Keratinocyte (primary cell): ENCODE measurements around the gene PHACTR1. TPM values are rescaled to one million over a fixed set of nuclear protein-coding genes. Genes with fewer than 3 reads are reported as not detected.

Experiments used
- DNase-seq: peaks from one replicate; pipeline ENCODE4 v3.0.0-alpha.2; 2011; ENCODE audit warnings: low read depth, missing footprints, low spot score
- FAIRE-seq: peaks from 2 replicates; lab custom pipeline; 2011; peaks lifted over from hg19 to GRCh38; lab: Jason Lieb, UNC
- H2AFZ ChIP-seq: 2 replicates; pipeline ENCODE4 v1.6.0; 2012; ENCODE audit warnings: low read length, control low read depth, inconsistent platforms; ENCODE audit not compliant: control insufficient read depth
- H3K27ac ChIP-seq: 2 replicates; pipeline ENCODE4 v1.5.1; 2011; ENCODE audit warnings: low read length; ENCODE audit not compliant: control insufficient read depth, insufficient read depth
- H3K27me3 ChIP-seq: 3 replicates; pipeline ENCODE4 v1.6.0; 2011; ENCODE audit warnings: low read length; ENCODE audit not compliant: control insufficient read depth, insufficient read depth; ENCODE audit errors: extremely low read depth
- H3K36me3 ChIP-seq, 2 experiments: 2 replicates in 1 of 2; 3 replicates in 1 of 2; pipeline ENCODE4 v1.5.1; 2011; ENCODE audit warnings: low read length in 2 of 2, mild to moderate bottlenecking in 1 of 2; ENCODE audit not compliant: control insufficient read depth in 2 of 2, insufficient read depth in 2 of 2; ENCODE audit errors: extremely low read depth in 1 of 2
- H3K4me1 ChIP-seq: 3 replicates; pipeline ENCODE4 v1.5.1; 2011; ENCODE audit warnings: low read length; ENCODE audit not compliant: control insufficient read depth, insufficient read depth; ENCODE audit errors: extremely low read depth
- H3K4me2 ChIP-seq: 3 replicates; pipeline ENCODE4 v1.6.0; 2011; ENCODE audit warnings: low read depth, low read length; ENCODE audit not compliant: control insufficient read depth, insufficient read depth; ENCODE audit errors: extremely low read depth
- H3K4me3 ChIP-seq, 3 experiments: fragments of 200-600 bp in 1 of 3; sonication (generic) in 1 of 3; 2 replicates in 2 of 3; 3 replicates in 1 of 3; pipeline ENCODE4 v1.5.1; 2011 to 2016; ENCODE audit warnings: low read length in 3 of 3, mild to moderate bottlenecking in 3 of 3, control low read depth in 2 of 3, inconsistent platforms in 1 of 3, low read depth in 1 of 3, mixed read lengths in 1 of 3, mixed run types in 1 of 3, moderate library complexity in 1 of 3; ENCODE audit not compliant: control insufficient read depth in 2 of 3, insufficient read depth in 2 of 3; ENCODE audit errors: extremely low read depth in 1 of 3
- H3K79me2 ChIP-seq: 2 replicates; pipeline ENCODE4 v1.6.0; 2012; ENCODE audit warnings: low read length; ENCODE audit not compliant: control insufficient read depth, insufficient read depth
- H3K9ac ChIP-seq: 3 replicates; pipeline ENCODE4 v1.6.0; 2011; ENCODE audit warnings: low read length; ENCODE audit not compliant: control insufficient read depth, insufficient read depth; ENCODE audit errors: extremely low read depth
- H3K9me1 ChIP-seq: 3 replicates; pipeline ENCODE4 v1.6.0; 2011; ENCODE audit warnings: low read length; ENCODE audit not compliant: control insufficient read depth, insufficient read depth; ENCODE audit errors: extremely low read depth
- H3K9me3 ChIP-seq: 2 replicates; pipeline ENCODE4 v1.5.1; 2012; ENCODE audit warnings: low read depth, low read length; ENCODE audit not compliant: control insufficient read depth
- H4K20me1 ChIP-seq: 3 replicates; pipeline ENCODE4 v1.6.0; 2011; ENCODE audit warnings: low read length; ENCODE audit not compliant: control insufficient read depth, insufficient read depth; ENCODE audit errors: extremely low read depth
- CTCF ChIP-seq, 3 experiments: IDR thresholded peaks in 1 of 3; conservative IDR thresholded peaks in 1 of 3; optimal IDR thresholded peaks in 1 of 3; 2 replicates in 2 of 3; 3 replicates in 1 of 3; pipeline versions ENCODE3 to v1.5.1; 2011; ENCODE audit warnings: low read length in 3 of 3, mild to moderate bottlenecking in 3 of 3, moderate library complexity in 2 of 3, control low read depth in 1 of 3, inconsistent platforms in 1 of 3; ENCODE audit not compliant: insufficient read depth in 2 of 3; ENCODE audit errors: extremely low read depth in 1 of 3
- EZH2 ChIP-seq: IDR thresholded peaks from one replicate; pipeline ENCODE4 v1.6.1; 2012; ENCODE audit warnings: inconsistent platforms, mild to moderate bottlenecking, low read length, moderate library complexity
- dilution Hi-C: fragments of 300-500 bp; cut with MboI; formaldehyde crosslinking; loops from one replicate; pipeline ENCODE4 v1.7.0; 2020; ENCODE audit warnings: low sequenced_read_pairs; ENCODE audit not compliant: extremely low pct_ligation_motif_present
- polyA plus RNA-seq, 5 experiments: library from polyadenylated mRNA; depleted of rRNA in 3 of 5; stranded (reverse) in 3 of 5; stranded (forward) in 1 of 5; unstranded in 1 of 5; fragments of >200 nt; gene quantifications; 1 replicate in 1 of 5; 2 replicates in 3 of 5; 3 replicates in 1 of 5; pipeline versions ENCODE4 v1.2.1 to v1.2.3, GENCODE V29; 2011 to 2012; ENCODE audit warnings: missing spikeins in 2 of 5, low read depth in 1 of 5, low replicate concordance in 1 of 5

Gene PHACTR1
- polyA plus RNA-seq, 1 donor (not counting 4 experiments of a cell fraction or from before 2014, with no cell fraction given), result 0.22 TPM

- Histone ChIP-seq H3K9ac (no peak overlapping the region), H3K4me1 (no peaks in the 10 kb centered on the region), H2AFZ (no peak overlapping the region), H3K36me3 (no peaks in the 10 kb centered on the region), H3K9me3 (no peaks in the 10 kb centered on the region), H3K4me3 (no peak overlapping the region), H3K9me1 (no peaks in the 10 kb centered on the region), H4K20me1 (no peaks in the 10 kb centered on the region), H3K27me3 (no peaks in the 10 kb centered on the region), H3K79me2 (no peaks in the 10 kb centered on the region), H3K27ac (no peak overlapping the region), H3K4me2 (no peak overlapping the region)
- TF ChIP-seq CTCF (optimal IDR thresholded peaks at IDR 0.05 in 1 of 3, IDR thresholded peaks at IDR 0.05 in 1 of 3, conservative IDR thresholded peaks at IDR 0.05 in 1 of 3; ENCODE audit: extremely low read depth in 1 of 3, insufficient read depth in 2 of 3, low read length in 3 of 3), result no peak
- TF ChIP-seq EZH2, result no peak
- dilution Hi-C loops, result no loop called here
- FAIRE-seq, result no peak
- no peak for DNase-seq
Measured at GRCh38 chr6:12923644-12924235, 207.2 kb downstream of the PHACTR1 start.

- Histone ChIP-seq H3K9ac (no peak overlapping the region), H3K79me2 (no peaks in the 10 kb centered on the region), H3K36me3 (no peaks in the 10 kb centered on the region), H3K4me2 (no peak overlapping the region), H3K9me1 (no peaks in the 10 kb centered on the region), H2AFZ (no peak overlapping the region), H3K4me3 (no peak overlapping the region), H3K9me3 (no peaks in the 10 kb centered on the region), H3K27ac (no peak overlapping the region), H3K4me1 (no peaks in the 10 kb centered on the region), H4K20me1 (no peaks in the 10 kb centered on the region), H3K27me3 (no peaks in the 10 kb centered on the region)
- dilution Hi-C loops, result no loop called here
- DNase-seq (no peak), FAIRE-seq (no peak)
- TF ChIP-seq CTCF (optimal IDR thresholded peaks at IDR 0.05 in 1 of 3, IDR thresholded peaks at IDR 0.05 in 1 of 3, conservative IDR thresholded peaks at IDR 0.05 in 1 of 3; ENCODE audit: extremely low read depth in 1 of 3, insufficient read depth in 2 of 3, low read length in 3 of 3) (no peak), EZH2 (no peak)
Measured at GRCh38 chr6:12924911-12925310, 208.3 kb downstream of the PHACTR1 start.
